Neural progenitor cell (in vitro differentiated cells): Measurements from ENCODE around the gene ATXN10.

ENCODE experiments used
- EZH2 ChIP-seq: fragments of 200-600 bp; sonication (generic); IDR thresholded peaks from 2 replicates; pipeline ENCODE4 v1.6.1; 2017; ENCODE audit warnings: antibody characterized with exemption, mild to moderate bottlenecking, moderate library complexity
- EZH2phosphoT487 ChIP-seq: fragments of 200-600 bp; sonication (generic); IDR thresholded peaks from 2 replicates; pipeline ENCODE4 v1.6.1; 2017; ENCODE audit warnings: antibody characterized with exemption
- TF ChIP-seq, protein P1 (sequence below): fragments of 200-600 bp; sonication (generic); IDR thresholded peaks from 2 replicates; pipeline ENCODE4 v1.5.1; 2017; ENCODE audit warnings: antibody characterized with exemption, mild to moderate bottlenecking

DNA sequence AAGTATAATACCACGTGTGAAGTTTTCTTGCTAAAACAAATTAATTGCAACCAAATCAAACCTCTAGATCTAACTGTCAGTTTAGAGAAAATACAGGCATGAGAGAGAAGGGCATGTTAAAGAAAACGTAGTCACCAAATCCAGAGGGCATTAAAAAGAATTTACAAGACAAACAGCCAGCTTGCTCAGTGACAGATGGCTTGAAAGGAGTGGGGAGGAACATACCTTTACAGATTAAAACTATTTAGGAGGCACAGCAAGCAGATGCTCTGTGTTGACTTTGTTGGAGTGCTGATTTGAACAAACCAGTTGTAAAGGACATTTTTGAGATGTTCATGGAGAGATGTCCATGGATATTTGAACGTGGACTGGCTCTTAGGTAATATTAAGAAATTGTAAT, 96.9 kb downstream of the ATXN10 start:
- TF ChIP-seq EZH2 (no peak), EZH2phosphoT487 (no peak)
- TF ChIP-seq, protein P1, sequence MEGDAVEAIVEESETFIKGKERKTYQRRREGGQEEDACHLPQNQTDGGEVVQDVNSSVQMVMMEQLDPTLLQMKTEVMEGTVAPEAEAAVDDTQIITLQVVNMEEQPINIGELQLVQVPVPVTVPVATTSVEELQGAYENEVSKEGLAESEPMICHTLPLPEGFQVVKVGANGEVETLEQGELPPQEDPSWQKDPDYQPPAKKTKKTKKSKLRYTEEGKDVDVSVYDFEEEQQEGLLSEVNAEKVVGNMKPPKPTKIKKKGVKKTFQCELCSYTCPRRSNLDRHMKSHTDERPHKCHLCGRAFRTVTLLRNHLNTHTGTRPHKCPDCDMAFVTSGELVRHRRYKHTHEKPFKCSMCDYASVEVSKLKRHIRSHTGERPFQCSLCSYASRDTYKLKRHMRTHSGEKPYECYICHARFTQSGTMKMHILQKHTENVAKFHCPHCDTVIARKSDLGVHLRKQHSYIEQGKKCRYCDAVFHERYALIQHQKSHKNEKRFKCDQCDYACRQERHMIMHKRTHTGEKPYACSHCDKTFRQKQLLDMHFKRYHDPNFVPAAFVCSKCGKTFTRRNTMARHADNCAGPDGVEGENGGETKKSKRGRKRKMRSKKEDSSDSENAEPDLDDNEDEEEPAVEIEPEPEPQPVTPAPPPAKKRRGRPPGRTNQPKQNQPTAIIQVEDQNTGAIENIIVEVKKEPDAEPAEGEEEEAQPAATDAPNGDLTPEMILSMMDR: no peak
